ENCODE measurements around the gene MAN1A1.

Gene MAN1A1

DNA sequence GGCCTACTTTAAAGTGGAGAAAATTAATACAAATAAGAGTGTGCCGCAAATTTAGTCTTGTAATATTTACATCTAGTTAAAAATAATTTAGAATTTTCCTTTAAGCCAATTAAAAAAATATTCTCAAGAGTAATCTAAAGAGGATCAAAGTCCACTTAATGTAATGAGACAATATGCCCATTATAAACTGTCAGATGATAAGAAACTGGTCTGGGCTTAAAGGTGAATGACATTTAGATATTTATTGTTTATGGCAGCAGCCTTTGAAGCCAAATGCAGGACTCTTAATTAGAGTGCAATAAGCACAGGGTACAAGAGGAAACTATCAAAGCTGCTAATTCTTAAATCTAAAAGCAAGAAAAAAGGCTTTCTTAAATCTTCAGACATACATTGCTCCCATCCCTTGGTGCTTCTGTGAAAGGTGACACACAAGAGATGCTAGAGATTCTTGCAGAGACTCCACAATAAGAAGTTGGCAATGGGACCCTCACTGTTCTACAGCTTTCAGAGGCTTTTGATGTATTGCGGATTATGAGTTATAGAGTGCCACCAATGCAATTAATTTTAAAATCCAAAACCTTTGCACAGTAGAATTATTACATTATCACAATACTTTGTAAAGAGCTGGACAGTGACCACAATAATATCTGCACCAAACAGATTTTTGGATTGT lies 116.1 kb downstream of the MAN1A1 start:
- DNase-seq (ENCODE audit: low spot score): no peak

DNA sequence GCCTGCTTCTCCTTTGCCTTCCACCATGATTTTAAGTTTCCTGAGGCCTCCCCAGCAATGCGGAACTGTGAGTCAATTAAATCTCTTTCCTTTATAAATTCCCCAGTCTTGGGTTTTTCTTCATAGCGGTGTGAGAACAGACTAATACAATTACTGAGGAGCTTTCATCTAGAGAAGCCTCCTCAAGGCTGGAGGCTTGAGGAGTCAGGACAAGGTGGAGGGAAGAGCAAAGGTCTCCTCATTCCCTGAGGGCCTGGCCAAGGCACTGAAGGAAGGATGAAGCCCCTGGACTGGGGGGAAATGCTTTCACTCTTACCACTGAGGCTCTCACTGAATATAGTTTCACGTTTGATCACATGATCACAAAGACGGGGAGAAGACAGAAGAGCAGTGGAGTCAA lies 118.2 kb downstream of the MAN1A1 start:
- no peak for DNase-seq (ENCODE audit: low spot score)

DNA sequence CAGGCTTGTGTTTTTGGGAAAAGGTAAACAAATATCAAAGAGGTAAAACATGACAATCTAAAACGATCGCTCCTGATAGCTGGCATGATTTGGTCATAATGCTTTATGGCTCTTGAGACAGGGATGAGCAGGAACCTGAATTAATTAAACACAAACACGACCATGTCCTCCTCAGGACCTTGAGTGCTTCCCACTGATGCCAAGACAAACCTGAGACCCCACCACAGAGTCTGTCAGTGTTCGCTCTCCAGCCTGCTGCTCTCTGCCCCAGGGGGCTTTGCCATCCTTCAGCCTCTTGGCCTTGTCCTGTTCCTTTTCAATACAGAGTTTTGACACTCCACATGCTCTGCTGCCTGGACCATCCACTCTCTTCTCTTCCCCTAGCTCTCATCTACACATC lies 119.4 kb downstream of the MAN1A1 start:
- DNase-seq (ENCODE audit: low spot score): no peak

DNA sequence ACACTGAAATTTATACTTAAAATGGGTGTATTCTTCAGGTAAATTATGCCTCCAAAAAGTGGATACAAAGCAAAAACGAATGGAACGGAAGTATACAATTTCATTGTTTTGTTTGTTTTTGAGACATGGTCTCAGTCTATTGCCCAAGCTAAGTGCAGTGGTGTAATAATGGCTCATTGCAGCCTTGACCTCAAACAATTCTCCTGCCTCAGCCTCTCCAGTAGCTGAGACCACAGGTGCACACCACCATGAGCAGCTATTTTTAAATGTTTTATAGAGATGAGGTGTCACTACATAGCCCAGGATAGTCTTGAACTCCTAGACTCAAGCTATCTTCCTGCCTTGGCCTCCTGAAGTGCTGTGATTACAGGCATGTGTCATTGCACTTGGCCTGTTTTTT lies 122.2 kb downstream of the MAN1A1 start:
- no peak for DNase-seq (ENCODE audit: low spot score)

DNA sequence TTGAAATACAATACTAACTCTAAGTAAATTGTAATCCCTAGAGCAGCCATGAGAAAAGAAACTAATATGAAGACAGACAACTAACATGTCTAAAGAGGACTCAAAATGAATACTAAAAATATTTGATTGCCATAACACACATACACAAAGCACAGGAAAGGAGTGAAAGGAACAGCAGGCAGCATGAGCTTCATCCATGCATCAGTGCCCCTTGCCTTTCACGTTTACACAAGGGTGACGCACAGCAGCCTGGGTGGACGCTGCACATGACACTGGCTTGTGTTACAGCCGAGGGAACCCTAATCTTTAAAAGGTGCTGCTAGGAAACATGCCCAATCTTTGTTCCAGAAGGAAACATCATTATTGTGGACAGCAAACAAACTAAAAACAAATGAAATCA lies 123.5 kb downstream of the MAN1A1 start:
- no peak for DNase-seq (ENCODE audit: low spot score)

DNA sequence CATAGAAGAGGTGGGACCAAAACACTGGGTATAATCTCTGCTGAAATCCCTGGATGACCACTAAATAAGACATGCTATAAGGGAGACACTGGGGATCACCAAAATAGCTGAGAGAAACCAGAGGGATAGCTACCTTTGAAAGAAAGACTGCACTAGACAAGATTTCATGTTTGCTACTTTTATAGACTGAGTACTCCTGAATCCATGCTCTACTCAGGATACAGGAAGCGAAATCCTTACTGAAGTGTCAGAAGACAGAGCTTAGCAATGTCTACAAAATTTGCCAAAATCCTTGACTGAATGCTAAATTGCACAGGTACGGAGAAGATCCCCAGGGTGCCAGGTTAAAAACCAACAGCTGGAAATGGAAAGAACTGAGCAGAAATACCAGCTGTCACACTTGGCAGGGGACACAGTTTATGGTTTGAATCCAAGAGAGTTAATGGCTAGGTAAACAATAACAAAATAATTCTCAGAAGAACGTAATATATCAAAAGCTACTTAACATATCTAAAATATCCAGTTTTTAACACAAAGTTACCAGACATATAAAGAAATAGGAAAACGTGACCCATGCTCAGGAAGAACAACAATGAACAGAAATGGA lies 125.4 kb downstream of the MAN1A1 start:
- no peak for DNase-seq (ENCODE audit: low spot score)

DNA sequence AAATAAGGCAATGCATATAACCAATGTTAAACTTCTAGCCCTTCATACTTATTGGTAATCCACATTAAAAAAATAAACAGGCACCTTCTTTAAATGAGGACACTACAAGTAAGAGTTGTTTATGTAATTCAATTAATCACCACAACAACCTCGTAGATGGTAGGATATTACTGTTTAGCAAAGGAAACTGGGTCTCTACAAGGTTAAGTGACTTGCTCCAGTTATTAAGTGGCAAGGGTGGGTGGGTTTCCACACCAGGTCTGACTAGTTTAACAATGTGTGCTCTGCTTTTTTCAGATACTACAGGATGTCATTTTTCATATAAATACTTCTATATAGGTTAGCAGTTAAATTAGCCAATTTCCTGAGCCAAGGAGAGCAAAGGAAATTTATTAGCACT lies 129.1 kb downstream of the MAN1A1 start:
- DNase-seq (ENCODE audit: low spot score): no peak

DNA sequence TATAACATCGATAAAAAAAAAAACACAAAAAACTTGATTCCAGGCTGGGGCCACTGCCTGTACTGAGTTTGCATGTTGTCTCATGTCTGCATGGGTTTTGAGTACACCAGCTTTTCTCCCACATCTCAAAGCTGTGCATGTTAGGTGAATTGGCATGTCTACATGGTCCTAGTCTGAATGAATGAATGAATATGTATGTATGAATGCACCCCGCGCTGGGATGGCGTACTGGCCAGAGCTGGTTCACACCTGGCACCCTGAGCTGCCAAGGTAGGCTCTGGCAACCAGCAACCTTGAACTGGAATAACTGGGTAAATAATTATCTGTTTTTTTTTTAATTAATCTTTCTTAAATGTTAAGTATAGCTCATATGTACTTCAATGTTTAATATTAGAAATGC lies 131.0 kb downstream of the MAN1A1 start:
- DNase-seq (ENCODE audit: low spot score): no peak

DNA sequence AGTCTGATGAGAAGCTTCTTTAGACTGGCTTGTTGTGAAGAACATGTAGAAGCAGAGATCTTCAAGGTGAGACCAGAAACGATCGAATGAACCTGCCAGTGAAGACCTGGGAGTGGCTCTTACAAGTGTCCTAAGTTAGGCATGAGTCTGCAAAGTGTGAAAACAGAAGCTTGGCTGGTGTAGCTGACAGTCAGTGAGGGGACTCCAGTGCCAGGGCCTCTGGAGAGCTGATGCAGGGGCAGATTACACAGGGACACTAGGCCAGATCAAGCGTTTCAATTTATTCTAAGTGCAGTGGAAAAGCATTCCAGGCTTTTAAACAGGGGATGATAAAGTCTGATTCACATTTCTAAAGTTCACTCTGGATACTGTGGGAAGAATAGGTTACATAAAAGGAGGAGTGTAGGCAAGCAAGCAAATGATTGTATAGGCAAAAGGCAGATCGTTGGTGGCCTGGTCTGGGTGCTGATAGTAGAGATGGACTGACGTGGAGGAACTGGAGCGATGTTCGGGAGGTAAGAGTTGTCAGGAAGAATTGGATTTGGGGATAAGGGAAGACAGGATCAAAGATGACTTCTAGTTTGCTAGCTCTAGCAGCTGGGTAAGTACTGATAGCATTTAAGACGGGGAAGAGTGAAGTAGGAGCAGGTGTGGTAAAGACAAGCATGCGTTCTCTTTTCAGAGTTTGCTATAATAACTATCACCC lies 133.5 kb downstream of the MAN1A1 start:
- peak; percentile 44 for DNase-seq (ENCODE audit: low spot score)

DNA sequence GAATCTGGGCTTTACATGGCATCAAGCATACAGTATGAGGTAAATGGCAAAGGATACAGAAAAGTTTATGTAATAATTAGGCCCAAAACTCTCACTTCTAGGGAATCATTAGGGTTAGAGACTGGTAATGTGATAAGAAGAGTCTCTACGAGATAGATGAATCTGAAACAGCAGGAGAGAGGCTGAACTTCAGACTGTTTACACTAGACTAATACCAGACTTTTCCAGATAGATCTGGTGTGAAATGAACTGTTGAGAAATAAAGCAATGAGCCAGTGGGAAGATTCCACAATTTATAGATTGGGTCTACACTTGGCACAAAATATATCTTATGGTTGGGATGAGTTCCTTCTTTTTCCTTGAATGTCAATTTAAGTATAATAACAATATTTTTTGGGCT lies 134.3 kb downstream of the MAN1A1 start:
- DNase-seq (ENCODE audit: low spot score): no peak

DNA sequence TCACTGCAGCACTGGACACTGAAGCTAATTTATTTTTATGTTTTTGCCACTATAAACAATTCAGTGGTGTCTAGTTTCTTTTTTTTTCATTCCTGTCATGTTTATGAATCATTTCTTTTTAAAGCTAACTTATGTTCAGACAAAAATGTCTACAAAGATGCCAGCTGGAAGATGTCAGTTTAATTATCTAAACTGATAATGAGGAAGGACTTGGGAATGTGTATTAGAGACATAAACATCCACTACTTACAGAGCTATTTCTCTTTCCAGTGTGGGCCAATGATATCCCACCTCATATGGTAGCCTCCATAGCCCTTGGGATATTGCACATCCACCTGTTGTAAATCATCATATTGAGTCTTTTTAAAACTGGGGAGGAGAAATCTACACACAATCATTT lies 139.0 kb downstream of the MAN1A1 start:
- DNase-seq (ENCODE audit: low spot score): no peak

DNA sequence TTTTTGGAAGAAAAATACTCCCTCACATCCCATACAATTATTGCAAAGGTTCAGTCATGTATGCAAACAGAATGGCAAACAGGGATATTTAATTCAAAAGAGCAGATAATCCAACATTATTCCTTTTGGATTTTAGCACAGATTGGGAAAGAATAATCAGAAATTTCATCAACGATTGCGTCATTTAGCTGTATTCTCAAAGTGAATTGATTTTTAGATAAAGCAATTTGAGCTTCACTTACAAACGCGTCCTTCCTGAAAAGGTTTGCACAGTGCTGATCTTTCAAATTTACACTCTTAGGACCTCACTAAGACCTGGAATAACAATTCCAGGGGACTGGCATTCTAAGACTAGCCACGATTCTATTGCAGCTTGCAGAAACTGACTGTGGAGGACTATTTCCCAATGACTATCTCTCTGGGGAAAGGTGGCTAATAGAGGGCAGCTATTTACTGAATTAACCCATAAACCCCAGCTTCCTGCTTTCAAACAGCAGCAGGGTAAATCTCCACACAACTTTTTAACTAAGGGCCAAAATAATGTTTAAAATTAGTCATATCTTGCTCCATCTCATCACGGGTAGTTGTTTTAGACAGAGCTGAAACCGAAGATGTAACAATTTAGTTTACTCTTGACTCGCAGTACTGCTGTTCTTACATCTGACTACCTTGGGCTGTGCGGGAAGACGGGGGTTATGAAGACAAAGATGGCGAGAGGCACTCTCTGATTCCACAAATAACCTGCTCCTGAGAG lies 139.9 kb downstream of the MAN1A1 start:
- DNase-seq (ENCODE audit: low spot score): no peak

DNA sequence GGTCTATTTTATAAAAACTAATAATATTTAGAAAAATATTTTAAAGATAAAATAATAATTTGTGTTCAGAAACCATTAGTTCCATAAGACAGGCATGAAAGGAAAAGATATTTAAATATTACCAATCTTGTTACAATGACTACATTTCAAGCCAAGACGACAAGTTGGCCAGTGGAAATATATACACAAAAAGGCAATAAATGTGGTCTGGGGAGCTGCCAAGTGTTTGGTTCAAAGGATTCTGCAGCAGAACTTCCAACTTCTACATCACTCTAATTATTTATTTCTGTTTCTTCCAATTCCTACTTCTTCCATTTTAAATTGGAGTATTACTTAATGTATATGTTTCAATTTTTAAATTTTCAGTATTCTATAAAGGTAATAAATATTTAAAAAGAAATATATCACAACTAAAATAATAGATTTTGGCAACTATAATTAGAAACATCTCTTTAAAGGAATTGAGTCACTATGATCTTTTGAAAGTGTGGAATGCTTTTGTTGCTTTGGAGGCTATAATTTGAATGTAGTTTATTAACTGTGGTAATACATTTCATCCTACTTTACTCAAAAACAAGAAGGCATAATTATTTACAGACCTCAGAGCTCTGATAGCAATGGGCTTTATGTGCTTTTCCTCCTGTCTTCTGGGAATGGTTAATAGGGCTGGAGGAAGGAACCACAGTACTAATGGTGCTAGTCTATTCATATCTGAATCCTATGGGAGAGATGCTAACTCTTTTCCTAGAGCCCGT lies 141.4 kb downstream of the MAN1A1 start:
- DNase-seq (ENCODE audit: low spot score): no peak

DNA sequence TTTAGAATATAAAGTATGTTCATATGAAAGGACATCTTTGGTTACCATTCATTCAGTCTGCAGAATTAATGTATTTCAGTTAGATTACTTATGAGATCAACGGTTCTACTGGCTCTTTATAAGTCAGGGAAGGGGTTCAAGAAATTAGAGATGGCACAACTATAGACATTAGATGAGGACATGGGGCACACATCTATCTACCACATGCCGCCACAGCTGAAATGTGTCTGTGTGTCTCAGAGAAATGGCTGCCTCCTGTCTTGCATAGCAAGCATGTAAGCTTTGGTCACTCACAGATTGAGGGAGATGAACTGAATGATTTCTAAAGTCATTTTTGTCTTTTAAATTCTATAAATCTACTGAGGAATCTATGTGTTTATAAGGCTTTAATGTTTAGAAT lies 142.2 kb downstream of the MAN1A1 start:
- no peak for DNase-seq (ENCODE audit: low spot score)

DNA sequence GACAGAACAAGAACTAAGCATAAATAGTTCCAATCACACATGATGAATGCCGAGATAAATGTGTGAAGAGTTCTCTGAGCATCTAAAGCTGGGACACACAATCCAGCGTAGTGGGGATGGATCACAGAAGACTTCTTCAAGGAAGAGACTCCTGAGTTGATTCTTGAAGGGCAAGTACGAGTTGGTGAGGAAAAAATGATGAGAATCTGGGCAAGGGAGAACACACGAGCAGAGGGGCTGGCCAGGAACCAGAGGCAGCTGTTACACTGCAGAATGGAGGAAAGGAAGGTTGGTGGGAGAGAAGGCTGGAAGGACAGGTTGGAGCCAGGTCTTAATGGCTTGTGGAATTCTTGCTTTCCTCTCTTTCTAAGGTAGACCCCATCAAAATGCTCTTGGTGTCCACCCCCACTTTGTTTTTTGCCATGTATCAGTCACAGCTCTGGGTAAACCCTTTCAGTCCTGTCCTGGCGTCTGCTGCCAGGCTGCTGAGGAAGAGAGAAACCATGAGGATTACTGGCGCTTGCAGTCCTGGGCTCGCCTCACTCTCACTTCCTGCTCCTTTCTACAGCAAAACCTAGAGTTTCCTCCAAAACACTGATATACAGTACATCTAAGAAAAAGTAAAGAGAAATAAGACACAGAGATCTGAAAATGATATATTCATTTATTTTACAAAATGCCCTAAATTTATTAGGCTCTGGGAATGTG lies 143.5 kb downstream of the MAN1A1 start:
- no peak for DNase-seq (ENCODE audit: low spot score)

DNA sequence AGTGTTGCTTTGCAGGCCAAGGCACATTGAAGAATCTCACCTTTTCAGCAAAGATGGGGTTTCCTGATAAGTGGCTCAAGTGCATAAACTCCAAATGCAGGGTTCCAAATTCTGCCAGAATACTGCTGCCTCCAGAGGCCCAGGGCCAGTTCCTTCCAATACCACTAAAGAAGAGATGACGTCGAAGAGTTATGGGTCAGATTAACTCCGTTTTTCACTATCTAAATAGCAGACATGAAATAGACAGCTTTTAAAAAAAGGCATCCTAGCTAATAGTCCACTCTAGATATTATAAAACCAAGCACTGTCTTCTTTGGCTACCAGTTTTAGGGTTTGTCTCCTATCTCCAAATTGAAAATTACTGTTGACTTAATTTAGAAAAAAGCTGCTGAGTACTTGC lies 144.8 kb downstream of the MAN1A1 start:
- no peak for DNase-seq (ENCODE audit: low spot score)

DNA sequence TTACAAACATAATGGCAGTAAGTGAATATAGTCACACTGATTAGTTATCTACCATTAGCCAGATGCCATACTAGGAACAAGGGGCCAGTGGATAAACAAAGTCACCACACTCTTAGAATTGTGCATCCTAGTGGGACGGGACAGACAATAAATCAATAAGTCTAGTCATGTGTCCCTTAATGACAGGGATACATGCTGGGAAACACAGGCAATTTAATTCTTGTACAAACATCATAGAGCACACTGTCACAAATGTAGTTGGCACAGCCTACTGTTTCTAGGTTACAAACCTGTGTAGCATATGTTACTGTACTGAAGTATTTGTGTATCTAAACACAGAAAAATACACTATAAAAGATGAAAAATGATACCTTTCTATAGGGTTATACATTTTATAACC lies 148.1 kb downstream of the MAN1A1 start:
- no peak for DNase-seq (ENCODE audit: low spot score)

DNA sequence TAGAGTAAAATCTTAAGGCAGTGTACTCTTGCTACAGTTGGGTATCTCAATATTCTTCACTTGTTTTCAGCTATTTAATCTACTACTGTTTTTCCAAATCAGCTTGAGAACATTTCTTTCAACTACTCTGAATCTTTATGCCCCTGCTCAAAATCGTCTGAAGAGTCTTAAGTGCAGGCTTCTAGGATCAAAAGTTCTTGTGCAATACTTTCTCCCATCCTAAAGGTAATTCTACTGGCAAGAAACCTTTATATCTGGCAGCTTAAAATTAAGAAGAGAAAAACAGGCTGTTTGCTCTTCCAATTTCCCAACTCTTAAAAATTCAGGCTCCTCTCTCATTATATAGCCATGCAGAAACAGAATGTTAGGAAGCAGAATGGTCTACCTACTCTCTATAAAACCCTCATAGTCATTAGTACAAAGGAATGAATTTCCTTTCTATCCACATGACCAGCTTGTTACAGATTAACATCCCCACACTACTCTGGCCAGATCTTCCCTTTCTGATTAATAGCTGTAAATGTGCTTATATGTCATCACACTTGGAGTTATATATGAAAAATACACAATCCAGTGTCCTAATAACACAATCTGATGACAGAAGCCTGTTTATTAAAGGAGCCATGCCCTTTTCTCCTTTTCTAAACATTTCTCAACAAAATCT lies 148.9 kb downstream of the MAN1A1 start:
- DNase-seq (ENCODE audit: low spot score): no peak

DNA sequence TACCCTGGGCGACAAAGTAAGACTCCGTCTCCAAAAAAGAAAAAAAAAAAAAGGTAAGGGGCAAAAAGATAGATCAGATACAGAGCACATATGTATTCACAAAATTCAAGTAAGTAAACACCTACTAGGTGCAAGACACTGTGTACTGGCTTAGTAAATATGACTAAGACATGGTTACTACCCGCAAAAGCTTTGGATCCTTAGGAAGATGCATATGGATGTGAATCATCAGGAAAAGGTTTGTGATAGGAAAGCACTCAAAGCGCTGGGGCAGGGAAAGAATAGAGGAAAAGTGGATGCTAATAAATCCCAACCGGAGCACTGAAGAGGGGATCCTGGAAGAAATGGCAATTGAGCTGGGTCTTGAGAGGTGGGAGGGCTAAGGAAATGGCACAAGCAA lies 152.3 kb downstream of the MAN1A1 start:
- DNase-seq (ENCODE audit: low spot score): no peak

DNA sequence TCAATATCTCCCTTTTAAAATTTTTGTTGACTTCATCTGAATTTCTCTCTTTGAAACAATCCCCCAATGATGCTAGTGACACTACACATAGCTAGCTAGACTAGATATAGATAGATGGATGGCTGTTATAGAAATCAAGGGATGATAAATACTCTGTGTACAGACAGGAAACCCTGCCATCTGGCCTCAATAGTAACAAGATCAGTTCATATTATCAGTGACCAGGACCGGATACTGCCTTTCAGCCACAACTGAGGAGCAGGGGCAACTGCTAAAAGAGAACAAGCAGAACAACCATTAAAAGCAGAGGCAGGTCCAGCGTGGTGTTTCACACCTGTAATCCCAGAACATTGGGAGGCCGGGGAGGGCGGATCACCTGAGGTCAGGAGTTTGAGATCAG lies 152.8 kb downstream of the MAN1A1 start:
- no peak for DNase-seq (ENCODE audit: low spot score)

DNA sequence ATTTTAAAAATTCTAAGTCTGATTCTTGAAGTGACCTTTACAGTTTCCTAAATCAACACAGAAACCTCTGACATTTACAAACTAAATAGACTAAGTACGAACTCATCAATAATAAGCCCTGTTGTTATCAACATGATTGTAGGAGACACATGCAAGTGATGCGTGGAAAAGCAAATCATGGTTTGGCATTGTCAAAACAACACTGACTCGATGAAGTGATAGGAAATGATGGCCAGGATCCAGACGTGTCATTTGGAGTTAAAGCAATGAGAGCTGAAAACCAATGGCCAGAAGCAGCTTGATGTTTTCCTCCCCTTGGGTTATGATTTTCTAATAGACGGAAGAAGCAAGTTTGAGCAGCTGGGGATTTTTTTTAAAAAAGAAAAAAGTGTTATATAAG lies 153.7 kb downstream of the MAN1A1 start:
- DNase-seq (ENCODE audit: low spot score): no peak
